Smooth muscle cell of bladder (primary cell): ENCODE measurements around the gene LZTS3. TPM values are rescaled to one million over a fixed set of nuclear protein-coding genes. Genes with fewer than 3 reads are reported as not detected.

Experiments used
- total RNA-seq: library from RNA; depleted of rRNA; stranded (reverse); fragments of >200 nt; gene quantifications from 2 replicates; pipeline ENCODE4 v1.2.3, GENCODE V29; 2014

LZTS3 gene
- total RNA-seq, result 2.7 and 4.9 TPM in 2 replicates

DNA sequence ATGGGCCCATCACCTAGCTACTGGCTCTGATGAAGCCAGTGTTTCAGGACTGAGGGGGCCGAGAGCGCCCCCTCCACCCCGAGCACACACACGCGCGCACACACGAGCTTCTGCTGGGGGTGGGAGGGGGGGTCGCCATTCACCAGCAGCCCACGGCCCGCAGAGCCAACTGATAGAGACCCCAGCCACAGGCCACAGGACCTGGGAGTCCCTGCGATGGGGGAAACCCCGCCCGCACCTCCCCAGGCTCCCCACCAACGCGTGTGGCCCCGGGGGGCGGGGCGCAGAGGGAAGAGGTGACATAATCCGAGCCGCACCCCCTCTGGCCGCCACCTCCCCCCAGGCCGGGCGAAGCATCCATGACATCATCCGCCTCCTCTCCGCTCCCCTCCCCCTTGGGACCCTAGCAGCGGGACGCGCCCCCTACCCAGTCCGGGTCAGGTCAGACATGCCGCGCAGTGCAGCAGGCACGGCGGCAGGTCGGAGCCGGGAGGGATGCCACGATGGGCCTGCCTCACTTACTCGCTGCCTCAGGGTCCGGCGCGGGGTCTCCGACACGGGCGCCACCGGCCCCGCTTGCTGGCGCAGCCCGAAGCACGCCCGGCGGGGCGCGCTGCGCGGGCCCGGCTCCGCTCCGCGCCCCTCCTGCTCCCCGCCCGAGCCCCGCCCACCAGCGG, at the start of gene LZTS3:
LZTS3 (minus strand) TSS at position 617 of the 677 bp plus-strand sequence. CDS start 6,386 bp downstream, outside the sequence.

GRCh38 chr20:3209257-3209945, 36.1 kb upstream of the LZTS3 start, which contains the start of gene ITPA:
TSS of gene ITPA (plus strand) at chr20:3209498. CDS start at chr20:3209552, 54 bp downstream.

DNA sequence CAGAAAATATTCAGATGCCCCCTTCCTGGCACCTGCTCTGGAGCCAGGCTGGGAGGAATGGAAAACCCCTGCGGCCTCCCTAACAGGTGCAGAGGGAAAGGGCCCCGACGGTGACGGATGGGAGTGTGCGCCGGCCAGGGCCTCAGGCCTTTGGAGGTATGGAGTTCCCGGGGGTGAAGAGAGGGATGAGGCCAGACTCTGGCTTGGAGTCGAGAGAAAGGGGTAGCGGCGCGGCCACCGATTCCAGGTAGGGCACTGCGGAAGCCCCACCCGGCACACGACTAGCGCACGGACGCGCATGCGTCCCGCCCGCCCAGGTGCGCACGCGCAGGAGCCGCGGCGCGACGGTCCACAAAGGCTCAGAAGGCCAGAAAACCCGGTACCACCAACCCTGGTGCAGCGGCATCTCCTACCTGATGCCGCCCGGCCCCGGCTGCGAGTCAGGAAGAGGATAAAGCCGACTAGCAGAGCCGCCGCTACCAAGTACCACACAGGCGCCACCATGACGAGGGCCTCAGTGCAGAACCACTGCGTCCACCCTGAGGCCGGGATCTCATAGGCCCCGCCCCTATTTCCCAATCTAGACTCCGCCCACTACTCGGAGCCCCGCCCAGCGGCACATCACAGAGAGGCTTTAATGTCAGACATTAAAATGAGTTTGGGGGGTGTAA, 30.9 kb upstream of the LZTS3 start, which contains the start of gene DDRGK1:
DDRGK1 (minus strand) TSS at position 559 of the 671 bp plus-strand sequence; CDS start at position 504, 55 bp downstream.

Other genes with a start within 250 kb of the LZTS3 start
- gene GNRH2, start 129.9 kb downstream of the LZTS3 start, total RNA-seq, result 0.09 and 0.57 TPM in 2 replicates
- gene MRPS26, start 127.5 kb downstream of the LZTS3 start, total RNA-seq, result 38.3 and 44.7 TPM in 2 replicates
- 0.18 and 0.28 TPM in 2 replicates for gene OXT, start 101.9 kb downstream of the LZTS3 start, total RNA-seq
- not detected in 2 replicates for gene AVP, start 88.8 kb downstream of the LZTS3 start, total RNA-seq
- gene FASTKD5, start 13.7 kb downstream of the LZTS3 start, total RNA-seq, result 8.7 and 11.7 TPM in 2 replicates
- 2.1 and 2.2 TPM in 2 replicates for gene UBOX5, start 13.7 kb downstream of the LZTS3 start, total RNA-seq
- gene DDRGK1, start 31.1 kb upstream of the LZTS3 start, total RNA-seq, result 35.7 and 45.4 TPM in 2 replicates
- gene ITPA, start 35.9 kb upstream of the LZTS3 start, total RNA-seq, result 25.1 and 30.3 TPM in 2 replicates
- 1.0 and 1.1 TPM in 2 replicates for gene SLC4A11, start 65.6 kb upstream of the LZTS3 start, total RNA-seq
- gene DNAAF9, start 234.1 kb upstream of the LZTS3 start, total RNA-seq, result 8.1 and 9.2 TPM in 2 replicates